Measurements from ENCODE around the gene USH1G.

Gene USH1G

GRCh38 chr17:74928786-74929185, 5.7 kb upstream of the USH1G start:
- no peaks in the 10 kb centered on the region for H3K9me3 Mint-ChIP-seq
- intact Hi-C loops (cut with micrococcal nuclease): no loop called here
- H3K4me3 Mint-ChIP-seq: no peak overlapping the region
- peaks cover 81% of the 10 kb centered on the region for H3K27me3 Mint-ChIP-seq
- no peak overlapping the region for H3K27ac Mint-ChIP-seq
- H3K4me1 Mint-ChIP-seq (ENCODE audit: low read depth): peaks cover 44% of the 10 kb centered on the region
- no peaks in the 10 kb centered on the region for H3K36me3 Mint-ChIP-seq (ENCODE audit: low read depth)

- peaks cover 41% of the 10 kb centered on the region for H3K4me1 Mint-ChIP-seq (ENCODE audit: low read depth)
- H3K27ac Mint-ChIP-seq: no peak overlapping the region
- no peaks in the 10 kb centered on the region for H3K9me3 Mint-ChIP-seq
- peaks cover 78% of the 10 kb centered on the region for H3K27me3 Mint-ChIP-seq
- H3K36me3 Mint-ChIP-seq (ENCODE audit: low read depth): no peaks in the 10 kb centered on the region
- no peak overlapping the region for H3K4me3 Mint-ChIP-seq
- intact Hi-C loops (cut with micrococcal nuclease): no loop called here
These were observed 2.2 kb upstream of the USH1G start for GRCh38 chr17:74925242-74925641.

DNA sequence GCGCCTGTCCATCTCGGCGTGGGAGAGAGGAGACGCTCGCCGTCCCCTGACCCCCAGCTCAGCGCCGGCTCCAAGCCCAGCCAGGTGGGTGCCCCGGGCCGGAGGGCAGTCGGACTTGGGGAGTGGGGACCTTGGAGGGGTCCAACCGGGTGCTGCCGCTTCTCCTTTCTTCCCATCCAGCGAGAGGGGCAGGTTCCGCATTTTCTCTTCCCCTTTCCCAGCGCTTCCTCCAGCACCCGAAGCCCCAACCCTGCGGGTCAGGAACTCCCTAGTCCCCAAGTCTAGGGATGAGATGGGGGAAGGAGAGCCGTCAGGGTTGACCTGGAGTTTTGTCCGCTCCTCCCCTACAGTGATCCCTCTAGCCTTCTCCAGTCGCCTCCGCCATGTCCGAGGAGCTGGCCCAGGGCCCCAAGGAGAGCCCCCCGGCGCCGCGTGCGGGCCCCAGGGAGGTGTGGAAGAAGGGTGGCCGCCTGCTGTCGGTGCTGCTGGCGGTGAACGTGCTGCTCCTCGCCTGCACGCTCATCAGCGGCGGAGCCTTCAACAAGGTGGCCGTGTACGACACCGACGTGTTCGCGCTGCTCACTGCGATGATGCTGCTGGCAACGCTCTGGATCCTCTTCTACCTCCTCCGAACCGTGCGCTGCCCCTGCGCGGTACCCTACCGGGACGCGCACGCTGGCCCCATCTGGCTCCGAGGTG, 1.3 kb upstream of the USH1G start, which contains the start of gene OTOP2:
TSS of gene OTOP2 (plus strand) at position 24 of the 699 bp plus-strand sequence. CDS start at position 384, 360 bp downstream.
- peak within 1 kb of the TSS; percentile 58 for H3K27ac Mint-ChIP-seq
- H3K4me1 Mint-ChIP-seq (ENCODE audit: low read depth): peaks cover 39% of the 10 kb centered on the region
- H3K9me3 Mint-ChIP-seq: no peaks in the 10 kb centered on the region
- no peaks in the 10 kb centered on the region for H3K36me3 Mint-ChIP-seq (ENCODE audit: low read depth)
- H3K4me3 Mint-ChIP-seq: peak within 1 kb of the TSS; percentile 67
- intact Hi-C loops (cut with micrococcal nuclease): no loop called here
- peaks cover 82% of the 10 kb centered on the region for H3K27me3 Mint-ChIP-seq

GRCh38 chr17:74923538-74924249, 639 bp upstream of the USH1G start:
- Mint-ChIP-seq H3K9me3 (no peaks in the 10 kb centered on the region), H3K27ac (peak overlapping the region; percentile 58), H3K4me3 (peak overlapping the region; percentile 67), H3K4me1 (ENCODE audit: low read depth) (peaks cover 39% of the 10 kb centered on the region), H3K36me3 (ENCODE audit: low read depth) (no peaks in the 10 kb centered on the region), H3K27me3 (peaks cover 80% of the 10 kb centered on the region)
- intact Hi-C loops (cut with micrococcal nuclease): loop anchor here (1.0 kb wide), 1 partner anchor 35 kb away; no protein-coding TSS in a partner anchor

DNA sequence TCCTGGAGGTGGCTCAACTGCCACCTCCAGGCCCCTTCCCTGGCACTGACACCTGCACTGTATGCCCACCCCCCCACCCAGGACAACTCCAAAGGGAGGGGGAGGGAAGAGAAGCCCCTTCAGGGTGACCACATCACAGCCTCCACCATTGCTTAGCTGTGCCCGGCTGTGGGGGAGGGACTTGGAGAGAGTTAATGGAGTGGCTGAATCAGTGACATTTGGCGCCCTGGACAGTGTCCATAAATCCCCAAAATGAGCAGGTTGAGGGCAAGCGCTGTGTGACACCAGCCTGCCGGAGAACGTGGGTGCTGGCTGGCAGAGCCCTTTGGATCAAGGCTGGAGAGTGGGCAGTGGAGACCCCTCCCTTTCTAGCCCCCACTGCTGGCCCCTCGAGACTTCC, 883 bp downstream of the USH1G start:
- Mint-ChIP-seq H3K36me3 (ENCODE audit: low read depth) (no peaks in the 10 kb centered on the region), H3K9me3 (no peaks in the 10 kb centered on the region), H3K27me3 (peaks cover 68% of the 10 kb centered on the region), H3K27ac (no peak overlapping the region), H3K4me1 (ENCODE audit: low read depth) (peaks cover 42% of the 10 kb centered on the region), H3K4me3 (no peak overlapping the region)
- intact Hi-C loops (cut with micrococcal nuclease): no loop called here

DNA sequence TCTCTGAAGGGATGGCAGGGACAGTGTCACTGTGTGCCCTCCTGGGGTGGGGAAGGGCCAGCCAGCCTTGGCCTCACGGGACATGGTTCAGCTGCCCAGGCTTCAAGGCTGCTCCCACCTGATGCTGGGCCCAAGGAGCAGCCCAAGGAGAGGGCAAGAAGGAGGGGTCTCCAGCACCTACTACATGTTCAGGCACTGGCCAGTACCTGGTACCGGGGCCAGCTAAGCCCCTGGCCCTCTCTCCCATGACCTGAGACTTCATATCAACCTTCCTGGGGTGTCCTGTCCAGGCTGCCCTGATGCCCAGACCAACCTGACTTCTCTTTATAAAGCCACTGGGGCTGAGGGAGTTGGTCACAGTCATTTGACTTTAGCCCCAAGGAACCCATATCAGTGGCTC, 1.3 kb downstream of the USH1G start:
- Mint-ChIP-seq H3K4me3 (no peak overlapping the region), H3K27me3 (peaks cover 64% of the 10 kb centered on the region), H3K9me3 (no peaks in the 10 kb centered on the region), H3K36me3 (ENCODE audit: low read depth) (no peaks in the 10 kb centered on the region), H3K4me1 (ENCODE audit: low read depth) (peaks cover 46% of the 10 kb centered on the region), H3K27ac (no peak overlapping the region)
- intact Hi-C loops (cut with micrococcal nuclease): no loop called here

- no peaks in the 10 kb centered on the region for H3K36me3 Mint-ChIP-seq (ENCODE audit: low read depth)
- H3K27ac Mint-ChIP-seq: no peak overlapping the region
- H3K4me3 Mint-ChIP-seq: no peak overlapping the region
- H3K27me3 Mint-ChIP-seq: peaks cover 57% of the 10 kb centered on the region
- intact Hi-C loops (cut with micrococcal nuclease): no loop called here
- H3K4me1 Mint-ChIP-seq (ENCODE audit: low read depth): peaks cover 49% of the 10 kb centered on the region
- H3K9me3 Mint-ChIP-seq: no peaks in the 10 kb centered on the region
These were observed 1.9 kb downstream of the USH1G start for GRCh38 chr17:74921026-74921681.

DNA sequence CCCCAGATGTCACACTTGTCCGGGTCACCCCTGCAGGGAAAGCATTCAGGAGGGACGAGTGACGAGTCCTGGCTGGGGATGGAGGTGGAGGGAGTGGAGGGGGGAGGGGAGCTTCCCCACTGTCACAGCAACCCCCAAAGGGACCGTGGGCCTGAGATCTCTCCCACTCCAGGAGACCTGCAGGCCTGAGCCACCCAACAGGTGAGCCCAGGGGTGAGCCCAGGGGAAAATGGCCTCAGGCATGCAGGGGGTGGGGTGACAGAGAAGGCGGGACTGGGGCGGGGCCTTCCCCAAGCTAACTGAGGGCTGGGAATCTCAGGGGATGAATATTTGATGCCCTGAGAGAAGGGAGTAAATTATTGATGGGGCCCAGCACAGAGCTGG, 2.4 kb downstream of the USH1G start:
- Mint-ChIP-seq H3K27me3 (peaks cover 52% of the 10 kb centered on the region), H3K27ac (no peak overlapping the region), H3K4me3 (no peak overlapping the region), H3K4me1 (ENCODE audit: low read depth) (peaks cover 49% of the 10 kb centered on the region), H3K36me3 (ENCODE audit: low read depth) (no peaks in the 10 kb centered on the region), H3K9me3 (no peaks in the 10 kb centered on the region)
- intact Hi-C loops (cut with micrococcal nuclease): no loop called here

GRCh38 chr17:74920306-74920620, 2.8 kb downstream of the USH1G start:
- peaks cover 49% of the 10 kb centered on the region for H3K27me3 Mint-ChIP-seq
- no peak overlapping the region for H3K27ac Mint-ChIP-seq

DNA sequence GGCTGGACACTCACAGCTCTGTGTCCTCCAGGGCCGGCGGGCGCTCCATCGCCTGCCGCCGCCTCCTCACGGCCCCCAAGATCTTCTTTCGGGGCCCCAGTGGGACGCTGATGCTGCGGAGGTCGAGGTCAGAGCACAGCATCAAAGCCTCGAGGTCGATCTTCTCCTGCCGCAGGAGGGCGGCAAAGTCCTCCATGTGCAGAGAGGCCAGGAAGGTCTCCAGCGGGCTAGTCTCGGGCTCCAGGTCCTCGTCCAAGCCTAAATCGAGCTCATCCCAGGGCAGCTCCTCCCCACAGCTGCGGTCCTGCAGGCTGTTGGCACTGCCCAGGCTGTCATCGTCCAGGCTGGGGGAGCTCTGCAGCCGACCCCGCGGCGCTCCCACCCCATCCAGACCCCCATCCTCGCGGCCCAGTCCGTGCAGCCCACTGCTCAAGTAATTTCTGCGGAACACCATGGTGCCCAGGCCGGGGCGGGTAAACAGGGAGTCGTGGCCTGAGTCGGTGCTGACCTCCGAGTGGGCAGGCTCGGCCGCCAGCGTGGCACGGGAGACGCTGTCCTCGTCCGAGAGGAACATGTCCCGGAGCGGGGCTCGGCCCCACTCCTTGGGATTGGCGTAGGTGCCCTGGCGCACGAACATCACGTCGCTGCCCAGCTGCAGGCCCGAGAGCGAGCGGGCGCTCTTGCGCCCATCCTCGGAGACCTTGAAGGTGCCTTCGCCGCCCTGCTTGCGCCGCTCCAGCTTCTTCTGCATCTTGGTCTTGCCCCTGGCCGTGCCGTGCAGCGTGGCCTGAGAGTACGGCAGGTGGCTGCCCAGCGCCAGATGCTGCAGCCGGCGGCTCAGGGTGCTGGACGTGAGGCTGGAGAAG, 3.4 kb downstream of the USH1G start:
- no peak overlapping the region for H3K4me3 Mint-ChIP-seq
- no peaks in the 10 kb centered on the region for H3K9me3 Mint-ChIP-seq
- intact Hi-C loops (cut with micrococcal nuclease): no loop called here
- peaks cover 48% of the 10 kb centered on the region for H3K27me3 Mint-ChIP-seq
- H3K27ac Mint-ChIP-seq: no peak overlapping the region
- H3K4me1 Mint-ChIP-seq (ENCODE audit: low read depth): peaks cover 39% of the 10 kb centered on the region
- no peaks in the 10 kb centered on the region for H3K36me3 Mint-ChIP-seq (ENCODE audit: low read depth)

More at GRCh38 chr17:74920306-74920620, 2.8 kb downstream of the USH1G start:
- Mint-ChIP-seq H3K9me3 (no peaks in the 10 kb centered on the region), H3K36me3 (ENCODE audit: low read depth) (no peaks in the 10 kb centered on the region), H3K4me3 (no peak overlapping the region), H3K4me1 (ENCODE audit: low read depth) (peaks cover 45% of the 10 kb centered on the region)
- intact Hi-C loops (cut with micrococcal nuclease): no loop called here

DNA sequence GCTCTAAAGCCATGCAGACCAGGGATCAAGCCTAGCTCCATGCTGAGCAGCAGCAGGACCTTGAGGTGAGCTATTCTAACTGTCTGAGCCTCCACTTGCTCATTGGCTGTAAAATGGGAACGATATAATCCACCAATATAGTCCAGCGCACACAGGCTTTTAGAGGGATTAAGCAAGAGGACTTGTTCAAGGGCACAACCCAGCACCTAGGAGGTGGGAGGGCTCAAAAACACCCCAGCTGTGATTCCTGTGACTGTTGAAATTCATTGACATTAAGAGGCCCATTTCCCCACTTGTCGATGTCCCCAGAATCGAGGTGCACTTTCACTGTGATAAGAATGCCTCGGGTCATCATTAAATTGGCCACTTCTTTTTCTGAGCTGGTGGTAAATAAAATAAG, 4.1 kb downstream of the USH1G start:
- Mint-ChIP-seq H3K9me3 (peaks cover 2% of the 10 kb centered on the region), H3K4me1 (ENCODE audit: low read depth) (peaks cover 32% of the 10 kb centered on the region), H3K27ac (no peak overlapping the region), H3K4me3 (no peak overlapping the region), H3K27me3 (peaks cover 48% of the 10 kb centered on the region), H3K36me3 (ENCODE audit: low read depth) (no peaks in the 10 kb centered on the region)
- intact Hi-C loops (cut with micrococcal nuclease): no loop called here

GRCh38 chr17:74917430-74917829, 5.6 kb downstream of the USH1G start:
- Mint-ChIP-seq H3K9me3 (peaks cover 6% of the 10 kb centered on the region), H3K27ac (peak overlapping the region; percentile 46), H3K36me3 (ENCODE audit: low read depth) (no peaks in the 10 kb centered on the region), H3K4me3 (no peak overlapping the region), H3K4me1 (ENCODE audit: low read depth) (peaks cover 20% of the 10 kb centered on the region), H3K27me3 (peaks cover 39% of the 10 kb centered on the region)
- intact Hi-C loops (cut with micrococcal nuclease): no loop called here

- no peaks in the 10 kb centered on the region for H3K36me3 Mint-ChIP-seq (ENCODE audit: low read depth)
- intact Hi-C loops (cut with micrococcal nuclease): no loop called here
- peaks cover 36% of the 10 kb centered on the region for H3K27me3 Mint-ChIP-seq
- H3K4me3 Mint-ChIP-seq: no peak overlapping the region
- peaks cover 6% of the 10 kb centered on the region for H3K9me3 Mint-ChIP-seq
- peaks cover 18% of the 10 kb centered on the region for H3K4me1 Mint-ChIP-seq (ENCODE audit: low read depth)
- H3K27ac Mint-ChIP-seq: peak overlapping the region; percentile 46
These were observed 6.2 kb downstream of the USH1G start for GRCh38 chr17:74916851-74917199.
